Smooth muscle cell of trachea (primary cell): ENCODE results near the gene FGFRL1. TPM values are rescaled to one million over a fixed set of nuclear protein-coding genes. Genes with fewer than 3 reads are reported as not detected.

Experiments
- total RNA-seq: library from RNA; depleted of rRNA; stranded (reverse); fragments of >200 nt; gene quantifications from 2 replicates; pipeline ENCODE4 v1.2.1, GENCODE V29; 2014

FGFRL1 gene
- total RNA-seq = 12.5 and 34.4 TPM in 2 replicates

GRCh38 chr4:1011022-1011665 lies at the start of gene FGFRL1:
Gene FGFRL1, plus strand, starts transcription at chr4:1011626. Its CDS starts 860 bp downstream, at chr4:1012486.

GRCh38 chr4:973431-974397 lies 37.7 kb upstream of the FGFRL1 start, which contains the start of gene DGKQ:
Gene DGKQ, minus strand, starts transcription at chr4:973569. Its CDS starts 87 bp downstream, at chr4:973482.

GRCh38 chr4:986879-987623 lies 24.4 kb upstream of the FGFRL1 start, which contains the start of gene IDUA:
Gene IDUA, plus strand, starts transcription at chr4:987044. Its CDS starts 41 bp downstream, at chr4:987085.

GRCh38 chr4:993111-994029 lies 18.1 kb upstream of the FGFRL1 start, which contains the start of gene SLC26A1:
Gene SLC26A1, minus strand, starts transcription at chr4:993404. Its CDS starts 1,701 bp downstream, at chr4:991703.

Other genes starting within 250 kb of the FGFRL1 start
- gene CPLX1, start 185.5 kb upstream of the FGFRL1 start, total RNA-seq = 0.17 TPM in 1 of 2 replicates, not detected in the other
- gene GAK, start 79.3 kb upstream of the FGFRL1 start, total RNA-seq = 69.8 and 84.0 TPM in 2 replicates
- 14.8 and 23.2 TPM in 2 replicates for gene TMEM175, start 79.2 kb upstream of the FGFRL1 start, total RNA-seq
- 17.0 and 27.8 TPM in 2 replicates for gene DGKQ, start 38.1 kb upstream of the FGFRL1 start, total RNA-seq
- gene IDUA, start 24.6 kb upstream of the FGFRL1 start, total RNA-seq = 11.6 and 29.1 TPM in 2 replicates
- gene SLC26A1, start 18.2 kb upstream of the FGFRL1 start, total RNA-seq = 0.33 and 0.44 TPM in 2 replicates
- gene RNF212, start 101.9 kb downstream of the FGFRL1 start, total RNA-seq = 1.5 and 4.6 TPM in 2 replicates
- gene SPON2, start 161.0 kb downstream of the FGFRL1 start, total RNA-seq = 846 and 1,031 TPM in 2 replicates
- 326 and 458 TPM in 2 replicates for gene CTBP1, start 237.5 kb downstream of the FGFRL1 start, total RNA-seq